Spinal cord (tissue), 10 donors: Measurements from ENCODE around the gene NUPR2. TPM values are rescaled to one million over a fixed set of nuclear protein-coding genes. Genes with fewer than 3 reads are reported as not detected.
A peak's percentile ranks its signal among the peaks of the same experiment; 100 is the strongest.
"Not testable (repeated sequence)": the region's sequence is repeated elsewhere in the genome, so short reads cannot be mapped to it uniquely, and the experiment has no call there.

Source experiments
- DNase-seq, 6 donors: peaks; one replicate each; pipeline versions ENCODE4 v3.0.0 to v3.0.0-alpha.2; 2013 to 2015; ENCODE audit warnings: low spot score in 6 of 6, low read depth in 4 of 6
- H3K27ac ChIP-seq: one replicate; pipeline ENCODE4 v1.5.1; 2013; ENCODE audit warnings: low read depth, low read length, control low read depth
- H3K27me3 ChIP-seq: one replicate; pipeline ENCODE4 v1.6.1; 2013; ENCODE audit warnings: low read length; ENCODE audit not compliant: control insufficient read depth, insufficient read depth
- H3K36me3 ChIP-seq: one replicate; pipeline ENCODE4 v1.6.1; 2013; ENCODE audit warnings: low read length; ENCODE audit not compliant: control insufficient read depth, insufficient read depth
- H3K4me1 ChIP-seq: one replicate; pipeline ENCODE4 v1.6.1; 2013; ENCODE audit warnings: low read length; ENCODE audit not compliant: control insufficient read depth, insufficient read depth
- H3K4me3 ChIP-seq: one replicate; pipeline ENCODE4 v1.5.1; 2013; ENCODE audit warnings: low read depth, low read length, control low read depth
- H3K9me3 ChIP-seq: one replicate; pipeline ENCODE4 v1.6.1; 2013; ENCODE audit warnings: low read length; ENCODE audit not compliant: control insufficient read depth, insufficient read depth
- WGBS: methylation state at CpG from one replicate; pipeline ENCODE4 v1.1.5; 2013; ENCODE audit warnings: missing lambda C conversion rate; ENCODE audit not compliant: insufficient coverage; 5-methylcytosine and 5-hydroxymethylcytosine counted together
- polyA plus RNA-seq, 2 donors: library from polyadenylated mRNA; unstranded; fragments of 120-200 nt; gene quantifications; one replicate each; pipeline ENCODE4 v1.2.1, GENCODE V29; 2013; ENCODE audit not compliant: insufficient read length in 2 of 2
- total RNA-seq, 2 donors: library from RNA; depleted of rRNA in 1 of 2; stranded (reverse); fragments of 120-200 nt in 1 of 2; fragments of >200 nt in 1 of 2; gene quantifications; one replicate each; pipeline versions ENCODE4 v1.2.3 to v1.2.4, GENCODE V29; 2013 to 2014
- donor health status: healthy.

Gene NUPR2
- total and polyA plus RNA-seq, 4 donors: 0.50 to 1.7 (median 1.5) TPM

GRCh38 chr7:56091591-56091990, 24.6 kb downstream of the NUPR2 start:
- peak in 4 of 6 donors; percentile 45 to 91 (median 66) for DNase-seq
- no peak overlapping the region for H3K4me3 ChIP-seq
- H3K9me3 ChIP-seq: no peaks in the 10 kb centered on the region
- WGBS: 45% methylated on average over 3 of the region's 3 CpGs
- peaks cover 28% of the 10 kb centered on the region for H3K36me3 ChIP-seq
- H3K27ac ChIP-seq: peak overlapping the region; percentile 78
- peaks cover 31% of the 10 kb centered on the region for H3K4me1 ChIP-seq
- H3K27me3 ChIP-seq: no peaks in the 10 kb centered on the region

DNA sequence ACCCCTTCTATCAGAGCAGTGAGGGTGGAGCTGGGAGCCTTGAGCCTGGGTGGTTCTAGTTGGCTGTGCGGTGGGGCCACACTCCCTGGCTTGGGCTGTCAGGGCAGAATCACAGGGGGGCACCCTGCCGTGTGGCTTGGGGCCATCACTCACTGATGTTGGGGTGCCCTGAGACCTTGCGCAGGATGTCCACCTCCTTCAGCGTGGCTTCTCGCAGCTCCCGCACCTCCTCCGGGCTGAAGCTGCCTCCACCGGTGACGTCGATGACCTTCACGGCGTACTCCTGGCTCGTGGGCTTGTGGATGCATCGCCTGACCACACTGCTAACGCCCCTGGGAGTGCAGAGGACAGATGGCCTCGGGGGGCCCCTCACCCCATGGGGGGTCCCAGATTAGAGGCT, 28.8 kb downstream of the NUPR2 start:
- no peak for DNase-seq
- Histone ChIP-seq H3K27me3 (no peaks in the 10 kb centered on the region), H3K27ac (no peak overlapping the region), H3K4me3 (no peak overlapping the region), H3K4me1 (peaks cover 37% of the 10 kb centered on the region), H3K9me3 (no peaks in the 10 kb centered on the region), H3K36me3 (peaks cover 49% of the 10 kb centered on the region)
- 95% methylated on average over 16 of the region's 16 CpGs for WGBS

- H3K36me3 ChIP-seq: peaks cover 56% of the 10 kb centered on the region
- no peak for DNase-seq
- H3K9me3 ChIP-seq: no peaks in the 10 kb centered on the region
- H3K4me1 ChIP-seq: peaks cover 31% of the 10 kb centered on the region
- H3K4me3 ChIP-seq: no peak overlapping the region
- no peak overlapping the region for H3K27ac ChIP-seq
- 95% methylated on average over 4 of the region's 7 CpGs for WGBS
- no peaks in the 10 kb centered on the region for H3K27me3 ChIP-seq
These were observed 29.5 kb downstream of the NUPR2 start for GRCh38 chr7:56086761-56087160.

- H3K4me3 ChIP-seq: no peak overlapping the region
- no peaks in the 10 kb centered on the region for H3K27me3 ChIP-seq
- DNase-seq: peak in 2 of 6 donors; percentile 70 to 82
- H3K4me1 ChIP-seq: peaks cover 43% of the 10 kb centered on the region
- no peaks in the 10 kb centered on the region for H3K9me3 ChIP-seq
- peaks cover 68% of the 10 kb centered on the region for H3K36me3 ChIP-seq
- peak overlapping the region; percentile 64 for H3K27ac ChIP-seq
- WGBS: 54% methylated on average over 10 of the region's 13 CpGs
These were observed 32.9 kb downstream of the NUPR2 start for GRCh38 chr7:56083150-56083785.

DNA sequence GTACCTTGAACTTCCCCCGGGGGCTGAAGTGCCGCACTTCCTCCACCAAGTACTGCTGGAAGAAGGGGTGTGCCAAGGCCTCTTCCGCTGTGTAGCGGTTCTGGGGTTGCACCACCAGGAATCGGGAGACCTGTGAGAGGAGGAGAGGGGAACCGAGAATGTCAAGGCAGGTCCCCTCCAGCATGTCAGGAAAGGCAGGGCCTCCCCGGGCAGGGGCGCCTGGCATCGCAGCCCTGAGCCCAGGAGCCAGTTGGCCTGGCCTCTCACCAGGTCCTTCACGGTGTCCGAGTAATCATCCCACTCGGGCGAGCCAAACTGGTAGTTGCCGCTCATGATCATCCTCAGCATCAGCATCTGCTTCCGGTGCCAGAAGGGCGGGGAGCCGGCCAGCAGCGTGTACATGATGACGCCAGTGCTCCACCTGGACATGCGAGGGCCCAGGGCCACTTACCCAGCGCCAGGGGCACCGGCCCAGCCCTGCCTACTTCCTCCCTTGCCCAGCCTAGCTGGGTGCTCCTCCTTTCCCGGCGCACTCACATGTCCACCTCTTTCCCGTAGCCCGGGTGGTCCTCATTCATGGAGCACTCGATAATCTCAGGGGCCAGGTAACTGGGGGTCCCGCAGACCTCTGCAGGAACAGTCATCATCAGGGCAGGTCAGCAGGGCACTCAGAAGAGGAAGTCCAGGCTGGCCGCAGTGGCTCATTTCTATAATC, 34.4 kb downstream of the NUPR2 start:
- H3K4me3 ChIP-seq: no peak overlapping the region
- peaks cover 47% of the 10 kb centered on the region for H3K4me1 ChIP-seq
- DNase-seq: no peak
- H3K27ac ChIP-seq: no peak overlapping the region
- no peaks in the 10 kb centered on the region for H3K27me3 ChIP-seq
- 95% methylated on average over 28 of the region's 29 CpGs for WGBS
- H3K9me3 ChIP-seq: no peaks in the 10 kb centered on the region
- peaks cover 68% of the 10 kb centered on the region for H3K36me3 ChIP-seq

DNA sequence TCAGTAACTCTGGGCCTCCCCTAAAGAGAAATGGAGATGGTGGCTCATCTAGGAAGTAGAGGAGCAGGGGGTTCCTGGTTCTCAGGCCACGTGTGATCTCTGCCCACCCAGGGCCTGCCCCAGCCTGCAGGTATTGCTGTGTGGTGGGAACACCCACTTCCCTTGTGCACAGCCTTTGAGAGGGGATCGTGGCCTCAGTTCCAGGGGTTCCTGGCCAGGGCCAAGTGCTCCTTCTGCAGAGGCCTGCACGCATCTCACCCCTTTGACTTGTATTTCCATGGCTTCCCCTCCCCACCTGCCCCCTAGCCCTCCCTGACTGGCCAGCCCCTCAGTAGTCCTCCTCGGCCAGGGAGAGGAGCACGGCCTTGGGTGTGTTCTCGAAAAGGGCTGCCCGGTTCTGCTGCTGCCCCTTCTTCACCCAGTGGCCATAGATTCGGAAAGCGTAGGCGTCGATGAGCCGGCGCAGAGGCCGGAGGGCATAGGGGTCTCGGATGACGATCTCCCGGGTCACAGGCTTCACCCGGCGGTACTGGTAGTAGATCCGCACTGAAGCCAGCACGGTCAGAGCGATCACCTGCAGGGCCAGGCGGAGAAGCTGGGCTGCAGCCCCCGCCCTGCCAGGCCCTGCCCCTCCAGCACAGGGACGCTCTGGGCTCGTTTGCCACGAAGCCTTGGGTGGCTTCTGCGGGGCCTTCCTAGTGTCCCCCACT, 35.3 kb downstream of the NUPR2 start:
- peaks cover 69% of the 10 kb centered on the region for H3K36me3 ChIP-seq
- not testable (repeated sequence) for H3K4me3 ChIP-seq, H3K9me3 ChIP-seq, H3K27me3 ChIP-seq, H3K27ac ChIP-seq, DNase-seq
- peaks cover 47% of the 10 kb centered on the region for H3K4me1 ChIP-seq
- WGBS: 94% methylated on average over 26 of the region's 28 CpGs

DNA sequence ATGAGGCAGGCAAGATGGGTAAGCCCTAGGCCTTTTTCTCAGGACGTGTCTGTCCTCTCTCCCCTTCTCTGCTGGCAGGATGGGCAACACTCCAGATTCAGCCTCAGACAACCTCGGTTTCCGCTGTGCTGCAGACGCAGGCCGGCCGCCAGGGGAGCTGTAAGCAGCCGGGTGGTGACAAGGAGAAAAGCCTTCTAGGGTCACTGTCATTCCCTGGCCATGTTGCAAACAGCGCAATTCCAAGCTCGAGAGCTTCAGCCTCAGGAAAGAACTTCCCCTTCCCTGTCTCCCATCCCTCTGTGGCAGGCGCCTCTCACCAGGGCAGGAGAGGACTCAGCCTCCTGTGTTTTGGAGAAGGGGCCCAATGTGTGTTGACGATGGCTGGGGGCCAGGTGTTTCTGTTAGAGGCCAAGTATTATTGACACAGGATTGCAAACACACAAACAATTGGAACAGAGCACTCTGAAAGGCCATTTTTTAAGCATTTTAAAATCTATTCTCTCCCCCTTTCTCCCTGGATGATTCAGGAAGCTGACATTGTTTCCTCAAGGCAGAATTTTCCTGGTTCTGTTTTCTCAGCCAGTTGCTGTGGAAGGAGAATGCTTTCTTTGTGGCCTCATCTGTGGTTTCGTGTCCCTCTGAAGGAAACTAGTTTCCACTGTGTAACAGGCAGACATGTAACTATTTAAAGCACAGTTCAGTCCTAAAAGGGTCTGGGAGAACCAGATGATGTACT, 36.6 kb downstream of the NUPR2 start:
- Histone ChIP-seq H3K27me3 (no peaks in the 10 kb centered on the region), H3K27ac (peak overlapping the region; percentile 88), H3K9me3 (no peaks in the 10 kb centered on the region), H3K36me3 (peaks cover 72% of the 10 kb centered on the region), H3K4me3 (no peak overlapping the region), H3K4me1 (peaks cover 49% of the 10 kb centered on the region)
- WGBS: 22% methylated on average over 7 of the region's 12 CpGs
- DNase-seq: peak in 5 of 6 donors; percentile 44 to 93 (median 68)

- H3K4me1 ChIP-seq: peaks cover 47% of the 10 kb centered on the region
- peaks cover 67% of the 10 kb centered on the region for H3K36me3 ChIP-seq
- DNase-seq: no peak
- no peaks in the 10 kb centered on the region for H3K27me3 ChIP-seq
- H3K27ac ChIP-seq: peak overlapping the region; percentile 88
- WGBS: 95% methylated on average over 16 of the region's 16 CpGs
- no peak overlapping the region for H3K4me3 ChIP-seq
- H3K9me3 ChIP-seq: no peaks in the 10 kb centered on the region
These were observed 38.0 kb downstream of the NUPR2 start for GRCh38 chr7:56078196-56078595.

- no CpG with 5 or more reads among the region's 3 CpGs for WGBS
- Histone ChIP-seq H3K9me3 (no peaks in the 10 kb centered on the region), H3K27ac (no peak overlapping the region), H3K4me3 (no peak overlapping the region), H3K36me3 (peaks cover 67% of the 10 kb centered on the region), H3K4me1 (peaks cover 42% of the 10 kb centered on the region), H3K27me3 (no peaks in the 10 kb centered on the region)
- no peak for DNase-seq
These were observed 38.5 kb downstream of the NUPR2 start for GRCh38 chr7:56077681-56078080.
